ENCODE data around the gene DNAI2.

The DNAI2 gene, protein sequence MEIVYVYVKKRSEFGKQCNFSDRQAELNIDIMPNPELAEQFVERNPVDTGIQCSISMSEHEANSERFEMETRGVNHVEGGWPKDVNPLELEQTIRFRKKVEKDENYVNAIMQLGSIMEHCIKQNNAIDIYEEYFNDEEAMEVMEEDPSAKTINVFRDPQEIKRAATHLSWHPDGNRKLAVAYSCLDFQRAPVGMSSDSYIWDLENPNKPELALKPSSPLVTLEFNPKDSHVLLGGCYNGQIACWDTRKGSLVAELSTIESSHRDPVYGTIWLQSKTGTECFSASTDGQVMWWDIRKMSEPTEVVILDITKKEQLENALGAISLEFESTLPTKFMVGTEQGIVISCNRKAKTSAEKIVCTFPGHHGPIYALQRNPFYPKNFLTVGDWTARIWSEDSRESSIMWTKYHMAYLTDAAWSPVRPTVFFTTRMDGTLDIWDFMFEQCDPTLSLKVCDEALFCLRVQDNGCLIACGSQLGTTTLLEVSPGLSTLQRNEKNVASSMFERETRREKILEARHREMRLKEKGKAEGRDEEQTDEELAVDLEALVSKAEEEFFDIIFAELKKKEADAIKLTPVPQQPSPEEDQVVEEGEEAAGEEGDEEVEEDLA

DNA sequence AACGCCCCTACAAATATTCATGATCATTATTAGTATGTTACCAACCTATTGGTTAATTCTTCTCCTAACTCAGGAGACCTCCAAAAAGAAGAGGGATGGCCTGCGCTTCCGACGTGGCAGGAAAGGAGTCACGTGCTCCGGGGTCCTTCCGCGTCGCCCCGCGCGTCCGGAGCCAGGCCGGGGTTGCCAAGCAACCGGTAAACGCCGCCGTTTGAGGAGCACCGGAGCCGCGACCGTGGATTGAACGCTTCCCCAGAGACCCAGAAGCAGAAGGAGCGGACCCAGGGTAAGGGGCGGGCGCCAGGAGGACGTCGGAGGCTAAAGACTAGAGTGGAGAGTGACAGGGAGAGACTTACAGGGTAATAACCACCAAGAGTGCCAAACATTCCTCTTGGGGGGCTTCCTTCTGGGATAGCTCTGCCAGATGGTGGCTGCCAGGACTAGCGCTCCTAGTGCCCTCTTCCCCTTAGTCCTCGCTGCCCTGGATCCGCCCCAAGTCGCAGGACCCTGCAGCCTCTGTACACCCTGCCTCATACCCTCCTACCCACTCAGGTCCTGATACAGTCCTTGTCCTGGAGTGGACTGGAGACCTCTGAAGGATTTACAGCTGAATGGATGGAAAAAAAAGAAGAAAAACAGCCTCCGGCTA, at the start of gene DNAI2:
Gene DNAI2 (plus strand): TSS at position 175 of the 649 bp plus-strand sequence. CDS start 7,584 bp downstream, outside the sequence.
- DNase-seq (ENCODE audit: low read depth) = peak; percentile 11

DNA sequence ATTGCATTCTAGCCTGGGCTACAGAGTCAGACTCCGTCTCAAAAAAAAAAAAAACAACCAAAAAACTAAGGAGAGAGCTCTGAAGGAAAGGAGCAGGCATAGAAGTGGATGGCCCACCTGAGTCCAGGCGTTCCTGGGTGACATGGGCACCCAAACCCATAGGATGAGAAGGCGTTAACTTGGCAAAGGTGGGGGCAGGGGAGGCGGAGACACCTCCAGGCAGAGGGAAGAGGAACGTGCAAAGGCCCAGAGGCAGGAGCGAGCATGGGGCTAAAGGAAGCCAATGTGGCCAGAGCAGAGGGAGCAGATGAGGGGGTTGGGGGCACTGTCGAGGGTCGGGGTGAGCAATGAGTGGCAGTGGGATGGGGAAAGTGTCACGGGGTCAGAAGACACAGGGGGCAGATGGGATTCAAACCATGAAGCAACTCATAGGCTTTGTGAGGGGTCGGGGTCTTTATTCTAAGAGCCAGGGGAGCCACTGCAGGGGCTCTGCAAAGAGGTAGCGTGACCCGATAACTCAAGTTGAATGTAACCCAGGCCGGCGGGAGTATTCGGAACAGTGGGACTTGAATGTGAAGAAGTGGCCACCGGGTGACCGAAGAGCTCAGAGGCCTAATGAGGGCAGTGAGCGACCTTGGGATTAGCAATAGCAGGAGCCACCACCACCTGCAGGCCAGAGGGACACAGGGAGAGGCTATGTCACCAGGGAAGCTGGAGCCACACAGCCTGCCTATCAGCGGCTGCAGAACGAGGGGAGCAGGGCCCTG, 48.9 kb upstream of the DNAI2 start:
- no peak for DNase-seq (ENCODE audit: low read depth)

DNA sequence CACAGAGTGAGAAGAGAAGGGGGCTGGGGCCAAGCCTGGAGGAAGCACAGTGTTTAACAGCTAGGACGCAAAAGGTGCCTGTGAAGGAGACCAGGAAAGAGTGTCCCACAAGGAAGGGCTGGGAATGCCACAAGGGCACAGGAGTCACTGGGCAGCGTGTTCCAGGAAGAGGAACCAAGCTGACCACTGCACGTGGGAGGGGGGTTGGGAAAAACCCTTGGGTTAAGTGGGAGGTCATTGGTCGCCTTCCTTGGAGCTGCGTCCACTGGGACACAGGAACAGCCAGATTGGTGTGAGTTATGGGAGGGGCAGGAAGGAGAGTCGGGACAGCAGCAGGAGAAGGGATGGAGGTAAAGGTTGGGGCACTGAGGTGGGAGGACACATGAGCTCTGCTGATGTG, 47.8 kb upstream of the DNAI2 start:
- DNase-seq (ENCODE audit: low read depth) = no peak

DNA sequence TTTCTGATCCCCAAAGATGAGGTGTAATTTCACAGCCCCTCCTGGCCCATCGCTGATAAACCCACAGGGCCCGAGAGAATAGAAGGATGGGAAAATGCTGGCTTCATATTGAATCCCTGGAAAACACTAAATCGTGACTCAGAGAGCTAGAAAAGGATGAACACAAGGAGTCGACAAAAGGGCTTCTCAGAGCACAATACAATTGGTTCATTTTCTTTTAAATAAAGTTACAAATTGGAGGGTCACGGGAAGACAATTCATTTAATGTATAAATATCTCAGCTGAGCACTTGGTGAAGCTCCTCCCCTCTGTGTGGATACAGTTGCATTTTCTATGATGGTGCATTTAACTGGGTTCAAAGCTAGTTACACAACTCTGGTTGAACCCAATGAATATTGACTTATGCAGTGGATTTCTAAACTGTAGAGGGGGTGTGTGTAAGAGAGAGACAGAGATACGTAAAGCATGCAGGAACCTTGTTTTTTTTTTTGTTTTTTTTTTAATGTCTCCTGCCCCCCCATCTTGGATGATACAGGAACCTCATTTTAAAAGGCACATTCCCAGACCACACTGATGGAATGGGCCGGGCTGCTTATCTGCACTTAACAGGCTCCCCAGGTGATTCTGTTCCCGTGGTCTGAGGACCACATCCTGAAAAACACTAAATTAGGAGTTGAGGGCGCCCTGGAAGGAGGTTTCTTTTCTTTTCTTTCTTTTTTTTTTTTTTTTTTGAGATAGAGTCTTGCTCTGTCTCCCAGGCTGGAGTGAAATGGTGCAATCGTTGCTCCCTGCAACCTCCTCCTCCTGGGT, 46.6 kb upstream of the DNAI2 start:
- DNase-seq (ENCODE audit: low read depth) = no peak

DNA sequence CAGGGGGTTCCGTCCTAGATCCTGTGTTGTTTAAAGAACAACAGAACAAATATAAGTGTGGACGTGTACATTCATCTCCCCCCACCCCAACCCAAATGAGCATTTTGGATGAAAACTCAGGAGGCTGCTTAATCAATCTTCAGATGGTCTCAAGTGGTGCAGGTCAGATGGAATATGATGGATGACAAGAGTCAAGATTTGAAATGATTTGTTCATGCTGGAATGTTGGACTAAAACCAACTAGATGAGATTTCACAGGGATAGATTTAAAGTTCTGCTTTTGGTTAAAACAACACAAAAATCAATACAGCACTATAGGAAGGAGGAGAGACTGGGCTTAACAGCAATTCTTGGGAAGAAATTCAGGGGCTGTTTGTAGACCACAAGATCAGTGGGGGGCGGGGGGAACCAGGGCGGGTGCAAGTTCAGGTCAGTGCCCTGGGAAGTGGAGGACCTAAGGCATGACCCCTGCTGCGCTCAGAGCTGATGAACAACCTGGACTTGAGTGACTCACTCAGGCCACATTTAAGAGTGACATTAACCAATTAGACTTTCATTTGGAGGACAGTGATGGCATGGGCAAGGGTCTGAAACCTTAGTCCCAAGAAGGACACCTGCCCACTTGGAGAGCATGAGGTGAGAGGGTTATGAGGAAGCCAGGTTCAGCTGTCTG, 45.6 kb upstream of the DNAI2 start:
- DNase-seq (ENCODE audit: low read depth) = no peak

DNA sequence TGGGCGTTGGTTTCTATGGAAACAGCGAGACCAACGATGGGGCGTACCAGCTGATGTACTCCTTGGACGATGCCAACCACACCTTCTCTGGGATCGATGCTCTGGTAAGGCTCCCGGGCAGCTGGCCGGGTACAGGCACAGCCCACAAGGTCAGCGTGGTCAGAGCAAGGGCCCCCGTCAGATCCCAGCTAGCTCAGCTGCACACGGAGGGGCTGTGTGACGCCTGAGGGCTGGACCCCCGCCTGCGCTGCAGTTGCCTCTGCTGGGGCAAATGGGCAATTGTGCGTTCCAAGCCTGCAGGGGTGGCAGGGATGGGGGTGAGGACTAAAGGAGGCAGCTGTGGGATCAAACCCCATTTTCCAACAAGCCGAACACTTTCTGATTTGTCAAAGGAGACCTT, 43.1 kb upstream of the DNAI2 start:
- no peak for DNase-seq (ENCODE audit: low read depth)

DNA sequence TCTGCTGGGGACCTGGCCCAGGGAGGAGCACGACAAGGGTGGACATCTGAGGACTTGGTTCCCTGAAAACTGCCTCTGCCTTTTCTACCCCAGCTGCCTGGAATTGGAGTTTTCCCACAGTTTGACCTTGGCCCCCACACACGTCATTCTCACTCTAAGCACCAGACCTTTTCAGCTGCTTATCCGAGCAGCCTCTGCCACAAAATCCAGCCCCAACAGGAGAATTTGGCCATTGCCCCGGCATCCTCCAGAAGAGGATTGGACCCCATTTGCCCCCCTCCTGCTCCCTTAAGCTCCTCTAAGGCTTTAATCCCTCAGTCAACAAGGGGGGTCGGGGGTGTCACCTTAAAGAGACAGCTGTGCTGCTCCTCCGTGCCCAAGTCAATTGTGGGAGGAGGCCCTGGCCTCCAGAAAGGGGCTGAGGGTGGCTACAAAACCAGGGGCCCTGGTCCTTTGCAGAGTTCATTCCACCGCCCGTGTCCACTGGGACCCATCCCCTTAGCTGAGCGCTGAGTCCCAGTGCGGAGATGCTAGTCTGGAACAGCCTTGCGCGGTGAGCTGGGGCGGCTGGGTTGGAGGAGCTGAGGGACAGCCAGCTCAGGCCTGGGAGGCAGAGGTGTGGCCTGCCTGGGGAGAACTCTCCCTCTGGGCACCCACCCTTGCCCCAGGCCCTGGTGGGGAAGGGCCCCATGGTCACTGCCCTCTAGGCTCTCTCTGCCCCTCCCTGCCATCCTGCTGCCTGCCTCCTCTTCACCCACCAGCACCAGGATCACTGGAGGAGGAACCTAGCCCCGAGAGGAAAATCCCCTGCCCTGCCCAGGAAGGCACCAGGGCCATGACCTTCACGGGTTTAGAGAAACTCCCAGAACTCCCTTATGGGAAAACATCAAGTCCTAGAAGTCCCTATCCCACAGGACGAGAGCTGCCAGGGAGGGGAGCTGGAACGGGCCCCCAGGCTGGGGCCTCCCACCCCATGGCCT, 41.8 kb upstream of the DNAI2 start:
- DNase-seq (ENCODE audit: low read depth) = no peak

DNA sequence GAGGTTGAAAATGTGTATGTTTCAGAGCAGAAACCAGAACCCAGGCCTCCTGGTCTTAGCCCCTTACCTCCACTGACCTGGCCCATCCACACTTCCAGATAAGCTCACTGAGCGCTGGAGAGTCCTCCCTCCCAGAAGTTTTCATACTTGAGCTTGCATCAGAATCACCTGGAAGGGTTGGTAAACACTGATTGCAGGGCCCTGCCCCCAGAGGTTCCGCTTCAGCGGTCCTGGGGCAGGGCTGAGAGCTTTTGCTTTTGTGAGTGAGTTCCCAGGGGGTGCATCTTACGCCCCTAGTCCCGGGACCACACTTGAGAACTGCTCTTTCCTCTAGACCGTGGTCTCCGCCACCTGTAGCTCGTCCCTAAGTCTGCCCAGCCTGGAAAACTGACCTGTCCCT, 40.1 kb upstream of the DNAI2 start:
- DNase-seq (ENCODE audit: low read depth) = no peak

DNA sequence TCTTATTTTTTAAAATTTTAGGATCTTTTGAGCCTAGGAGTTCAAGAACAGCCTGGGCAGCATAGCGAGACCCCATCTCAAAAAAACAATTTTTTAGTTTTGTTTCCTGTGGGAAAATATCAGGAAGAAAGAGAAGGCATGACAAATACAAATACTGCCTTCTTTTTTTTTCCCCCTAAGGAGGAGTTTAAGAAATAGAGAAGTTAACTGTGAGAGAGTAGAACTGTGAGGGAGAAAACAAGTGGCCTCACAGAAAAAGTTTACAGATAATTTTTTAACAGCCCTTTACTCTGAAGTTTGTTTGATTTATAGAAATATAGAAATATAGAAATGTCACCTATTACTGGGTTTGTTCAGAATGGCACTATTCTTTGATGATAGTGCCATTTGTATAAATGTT, 39.5 kb upstream of the DNAI2 start:
- DNase-seq (ENCODE audit: low read depth) = no peak

DNA sequence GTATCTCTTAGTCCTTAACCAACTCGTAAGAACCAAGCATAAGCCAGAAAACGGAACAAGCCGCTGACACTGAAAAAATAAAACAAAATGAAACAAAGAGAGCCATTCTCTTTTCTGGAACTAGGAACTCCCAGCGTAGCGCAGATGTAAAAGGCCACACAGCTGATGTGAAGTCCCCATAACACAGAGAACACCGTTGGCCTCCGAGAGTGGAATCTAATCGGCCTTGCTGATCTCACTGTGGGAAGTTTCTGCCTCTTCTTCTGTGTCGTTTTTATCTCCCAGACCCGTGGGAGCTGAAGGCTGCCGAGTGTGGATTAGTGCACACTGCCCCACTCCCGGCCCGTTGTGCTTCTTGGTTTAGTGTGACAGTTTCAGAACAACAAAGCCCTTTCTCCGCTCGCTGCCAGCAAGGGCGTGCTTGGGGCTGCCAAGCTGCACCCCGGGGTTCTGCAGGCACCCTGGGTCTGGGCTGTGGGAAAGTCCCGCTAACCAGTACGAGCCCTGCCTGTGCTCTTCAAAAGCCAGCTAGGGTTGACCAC, 38.9 kb upstream of the DNAI2 start:
- no peak for DNase-seq (ENCODE audit: low read depth)

DNA sequence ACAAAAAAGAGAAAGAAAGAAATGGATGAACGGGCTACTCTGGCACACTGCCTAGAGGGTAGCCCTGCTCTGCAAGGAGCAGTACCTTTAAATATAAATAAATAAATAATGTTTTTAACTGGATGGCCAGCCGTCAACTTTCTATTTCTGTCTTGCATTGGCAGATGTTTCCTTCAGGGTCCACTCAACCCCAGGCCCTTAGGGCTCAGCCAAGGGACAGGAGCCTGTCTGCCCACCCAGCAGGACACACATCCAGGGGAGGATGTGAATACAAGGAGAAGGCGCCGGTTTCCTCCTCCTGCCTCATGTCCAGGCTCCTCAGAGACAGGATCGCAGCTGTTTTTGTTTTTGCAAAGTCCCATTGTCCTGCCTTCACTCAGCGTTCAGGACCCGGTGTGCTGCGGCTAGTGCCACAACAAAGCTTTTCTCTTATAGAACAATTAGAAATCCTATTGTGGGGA, 38.1 kb upstream of the DNAI2 start:
- DNase-seq (ENCODE audit: low read depth) = no peak

DNA sequence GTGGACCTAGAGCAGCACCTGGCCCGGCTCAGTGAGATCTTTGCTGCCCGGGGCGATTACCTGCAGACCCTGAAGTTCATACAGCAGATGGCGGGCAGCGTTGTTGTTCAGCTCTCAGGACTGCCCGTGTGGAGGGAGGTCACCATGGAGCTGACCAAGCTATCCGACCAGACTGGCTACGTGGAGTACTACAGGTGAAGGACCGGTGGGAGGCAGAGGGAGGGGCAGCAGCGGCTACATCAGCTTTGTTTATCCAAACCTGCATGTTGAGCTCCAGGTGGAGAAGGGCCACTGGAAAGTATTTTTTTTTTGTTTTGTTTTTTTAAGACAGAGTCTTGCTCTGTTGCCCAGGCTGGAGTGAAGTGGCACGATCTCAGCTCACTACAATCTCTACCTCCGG, 36.7 kb upstream of the DNAI2 start:
- DNase-seq (ENCODE audit: low read depth) = no peak

DNA sequence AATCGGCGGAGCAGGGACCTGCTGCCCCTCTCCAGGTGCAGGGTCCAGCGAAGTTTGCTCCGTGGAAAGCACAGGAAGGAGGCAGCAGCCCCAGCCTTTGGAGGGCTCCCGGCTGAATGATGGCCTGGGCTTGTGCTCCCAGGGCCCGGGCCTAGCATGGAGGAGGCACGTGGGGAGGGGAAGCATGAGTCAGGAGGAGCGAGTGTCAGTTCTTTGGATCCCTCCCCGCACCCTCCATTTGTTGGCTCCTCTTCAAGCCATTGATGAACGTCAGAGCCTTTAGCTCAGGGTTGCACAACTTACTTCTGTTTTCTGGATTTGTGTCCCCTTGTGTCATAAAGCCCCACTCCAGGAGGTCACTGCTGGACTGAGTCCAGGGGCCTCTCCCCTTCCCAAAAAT, 34.9 kb upstream of the DNAI2 start:
- DNase-seq (ENCODE audit: low read depth) = no peak

DNA sequence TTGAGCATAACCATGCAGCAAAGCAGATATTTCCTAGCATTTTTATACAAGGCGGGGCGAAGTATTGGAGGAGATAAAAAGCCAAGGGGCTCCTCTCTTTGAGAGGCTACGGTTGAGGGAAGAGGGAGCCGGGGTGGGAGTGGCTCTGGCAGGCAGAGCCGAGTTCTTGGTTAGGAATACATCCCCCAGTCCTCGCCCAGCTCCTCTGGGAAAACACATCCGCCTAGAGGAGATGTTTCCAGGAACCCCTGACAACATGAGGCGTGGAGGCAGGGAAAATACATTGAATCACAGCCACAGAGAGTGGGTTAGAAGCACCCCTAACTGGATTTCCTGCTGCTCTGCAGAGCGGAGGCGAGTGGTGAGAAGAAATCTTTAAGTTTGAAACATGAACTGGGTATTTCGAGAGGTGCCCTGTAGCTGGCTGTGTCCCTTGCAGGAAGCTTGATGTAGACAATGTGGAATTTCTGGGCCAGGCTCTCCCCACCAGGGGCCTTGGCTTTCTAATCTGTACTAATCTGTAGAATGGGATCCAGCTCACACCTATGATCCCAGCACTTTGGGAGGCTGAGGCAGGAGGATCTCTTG, 33.3 kb upstream of the DNAI2 start:
- DNase-seq (ENCODE audit: low read depth) = no peak

DNA sequence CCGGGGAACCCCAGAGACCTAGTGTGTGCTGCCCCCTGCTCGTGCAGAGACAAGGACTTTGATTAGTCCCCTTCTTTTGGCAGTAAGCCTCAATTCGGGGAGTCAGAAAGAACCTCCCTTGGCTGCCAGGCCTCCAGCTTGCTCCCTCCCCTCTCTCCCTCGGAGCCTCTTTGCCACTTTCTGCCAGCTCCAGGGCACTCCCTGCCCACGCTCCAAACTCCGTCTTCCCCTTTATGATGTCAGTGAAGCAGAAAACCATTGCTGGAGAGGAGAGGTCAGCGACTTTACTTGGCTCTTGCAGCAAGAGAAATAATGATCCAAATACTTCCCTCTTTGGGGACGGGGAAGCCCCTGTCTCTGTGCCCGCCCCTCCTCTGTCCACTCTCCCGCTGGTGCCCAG, 32.6 kb upstream of the DNAI2 start:
- DNase-seq (ENCODE audit: low read depth) = no peak

DNA sequence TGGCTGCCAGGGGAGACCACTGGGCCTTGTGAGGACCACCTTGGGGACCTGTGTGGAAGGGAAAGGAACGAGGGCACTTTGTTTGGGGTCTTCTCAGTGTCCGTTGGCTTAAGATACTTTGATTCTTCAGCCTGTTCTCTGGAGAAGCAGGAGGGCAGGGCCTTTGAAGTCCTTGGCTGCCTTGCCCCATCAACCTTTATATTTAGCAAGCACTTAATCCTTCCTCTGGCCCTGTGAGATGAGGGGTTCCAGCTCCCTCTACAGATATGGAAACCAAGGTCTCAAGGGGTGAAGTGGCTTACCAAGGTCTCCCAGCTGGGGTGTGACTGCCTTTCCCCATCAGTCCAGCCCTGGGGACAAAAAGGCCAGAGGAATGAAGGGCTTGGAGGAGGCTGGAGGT, 32.2 kb upstream of the DNAI2 start:
- DNase-seq (ENCODE audit: low read depth) = no peak

DNA sequence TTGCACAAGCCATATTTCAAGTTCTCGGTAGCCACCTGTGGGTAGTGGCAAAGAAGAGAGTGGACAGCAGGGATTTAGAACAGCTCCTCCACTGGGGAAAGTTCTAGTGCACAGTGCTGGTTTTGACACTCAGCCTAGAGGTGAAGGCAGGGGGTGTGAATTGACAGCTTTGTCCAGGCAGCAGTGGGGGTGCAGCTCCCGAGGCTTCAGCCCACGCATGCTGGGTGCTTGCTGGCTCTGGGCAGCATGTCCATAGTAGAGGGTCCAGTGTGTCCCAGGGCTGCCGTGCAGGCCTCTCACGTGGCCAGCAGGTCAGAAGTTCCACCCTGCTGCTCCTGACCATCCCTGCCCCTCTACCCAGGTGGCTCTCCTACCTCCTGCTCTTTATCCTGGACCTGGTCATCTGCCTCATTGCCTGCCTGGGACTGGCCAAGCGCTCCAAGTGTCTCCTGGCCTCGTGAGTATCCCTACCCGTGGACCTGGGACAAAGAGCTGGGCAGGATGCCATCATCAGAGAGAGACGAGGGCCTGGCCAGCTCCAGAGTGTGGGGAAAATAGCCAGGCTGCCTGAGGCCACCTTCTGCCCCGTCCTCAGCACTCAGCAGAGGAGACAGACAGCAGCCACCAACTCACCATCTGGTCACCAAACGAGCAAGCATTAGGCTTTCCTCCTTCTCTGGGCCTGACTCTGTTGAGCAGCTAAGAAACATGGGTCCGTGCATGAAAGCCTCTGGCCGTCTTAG, 30.9 kb upstream of the DNAI2 start:
- DNase-seq (ENCODE audit: low read depth) = no peak

DNA sequence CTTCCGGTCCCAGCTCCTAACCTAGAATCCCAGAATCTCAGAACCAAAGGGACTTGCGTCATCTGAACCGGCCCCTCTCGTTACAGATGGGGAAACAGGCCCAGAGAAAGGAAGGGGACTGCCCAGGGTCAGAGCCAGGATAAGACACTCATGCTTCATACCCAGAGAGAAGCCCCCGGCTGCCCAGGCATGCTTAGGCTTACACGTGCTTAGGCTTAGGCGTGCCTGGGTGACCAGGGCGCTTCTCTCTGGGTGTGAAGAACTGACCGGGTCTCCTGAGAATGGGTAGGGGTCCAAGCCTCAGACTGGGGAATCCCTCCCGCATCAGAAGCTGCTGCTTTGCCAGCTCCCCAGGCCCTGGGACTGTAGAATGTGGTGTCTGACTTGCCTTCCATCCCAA, 29.9 kb upstream of the DNAI2 start:
- DNase-seq (ENCODE audit: low read depth) = no peak
